SK-N-SH treated with all-trans-retinoic acid at 6 μM for 48 hours (cell line): ENCODE measurements around the gene SLC25A30.

ENCODE experiments used
- ATAC-seq: fragments of 200-7000 bp; cut with Tn5 transposase; 3 replicates; pipeline ENCODE4 v1.9.1; 2020; ENCODE audit warnings: mild to moderate bottlenecking, moderate library complexity
- BACH2 ChIP-seq: fragments of 250-450 bp; sonication (Bioruptor Pico); IDR thresholded peaks from 2 replicates; pipeline ENCODE4 v1.9.0; 2021; ENCODE audit warnings: mild to moderate bottlenecking, borderline replicate concordance
- CSDC2 ChIP-seq: fragments of 250-450 bp; sonication (Bioruptor Pico); IDR thresholded peaks from 2 replicates; pipeline ENCODE4 v1.5.0; 2020; ENCODE audit warnings: mild to moderate bottlenecking, moderate library complexity
- ESRRG ChIP-seq: fragments of 250-450 bp; sonication (Bioruptor Pico); IDR thresholded peaks from 2 replicates; pipeline ENCODE4 v1.6.1; 2021; ENCODE audit warnings: mild to moderate bottlenecking
- GLIS3 ChIP-seq: fragments of 250-450 bp; sonication (Bioruptor Pico); IDR thresholded peaks from 2 replicates; pipeline ENCODE4 v1.5.0; 2020; ENCODE audit warnings: mild to moderate bottlenecking, moderate library complexity
- ISL1 ChIP-seq: fragments of 250-450 bp; sonication (Bioruptor Pico); IDR thresholded peaks from 2 replicates; pipeline ENCODE4 v2.1.2; 2022; ENCODE audit warnings: mild to moderate bottlenecking, moderate library complexity
- OSR1 ChIP-seq: fragments of 250-450 bp; sonication (Bioruptor Pico); IDR thresholded peaks from 2 replicates; pipeline ENCODE4 v1.8.0; 2022; ENCODE audit warnings: moderate library complexity, mild to moderate bottlenecking, inconsistent platforms
- PATZ1 ChIP-seq: fragments of 250-450 bp; sonication (Bioruptor Pico); IDR thresholded peaks from 2 replicates; pipeline ENCODE4 v1.8.0; 2020; ENCODE audit warnings: mild to moderate bottlenecking, moderate library complexity, borderline replicate concordance
- POU6F1 ChIP-seq: fragments of 250-450 bp; sonication (Bioruptor Pico); IDR thresholded peaks from 2 replicates; pipeline ENCODE4 v1.8.0; 2021; ENCODE audit warnings: low read depth, mild to moderate bottlenecking, moderate library complexity, borderline replicate concordance
- PPARA ChIP-seq: fragments of 250-450 bp; sonication (Bioruptor Pico); IDR thresholded peaks from 2 replicates; pipeline ENCODE4 v1.5.0; 2020; ENCODE audit warnings: mild to moderate bottlenecking, borderline replicate concordance
- RARB ChIP-seq: fragments of 250-450 bp; sonication (Bioruptor Pico); IDR thresholded peaks from 2 replicates; pipeline ENCODE4 v1.8.0; 2021; ENCODE audit warnings: mild to moderate bottlenecking, moderate library complexity
- TCF4 ChIP-seq: fragments of 250-450 bp; sonication (Bioruptor Pico); IDR thresholded peaks from 2 replicates; pipeline ENCODE4 v1.8.0; 2021; ENCODE audit warnings: mild to moderate bottlenecking, moderate library complexity, borderline replicate concordance
- TOX ChIP-seq: fragments of 250-450 bp; sonication (Bioruptor Pico); IDR thresholded peaks from 2 replicates; pipeline ENCODE4 v1.8.0; 2021; ENCODE audit warnings: mild to moderate bottlenecking, moderate library complexity, borderline replicate concordance
- ZC3H10 ChIP-seq: fragments of 250-450 bp; sonication (Bioruptor Pico); IDR thresholded peaks from 2 replicates; pipeline ENCODE4 v1.5.1; 2021; ENCODE audit warnings: mild to moderate bottlenecking, moderate library complexity
- ZFP3 ChIP-seq: fragments of 250-450 bp; sonication (Bioruptor Pico); IDR thresholded peaks from 2 replicates; pipeline ENCODE4 v1.5.0; 2020; ENCODE audit warnings: mild to moderate bottlenecking, moderate library complexity
- ZFP30 ChIP-seq: fragments of 450-650 bp; formaldehyde crosslinking; IDR thresholded peaks from 2 replicates; pipeline ENCODE4 v1.5.0; 2022; ENCODE audit warnings: mild to moderate bottlenecking, moderate library complexity
- ZNF565 ChIP-seq: fragments of 450-650 bp; formaldehyde crosslinking; conservative IDR thresholded peaks from 2 replicates; pipeline ENCODE4 v1.5.0; 2020; ENCODE audit warnings: low read depth, mild to moderate bottlenecking, moderate library complexity
- ZNF70 ChIP-seq: fragments of 450-650 bp; formaldehyde crosslinking; IDR thresholded peaks from 2 replicates; pipeline ENCODE4 v1.5.0; 2020; ENCODE audit warnings: mild to moderate bottlenecking, moderate library complexity
- TF ChIP-seq, protein P1 (sequence below): fragments of 250-450 bp; sonication (Bioruptor Pico); IDR thresholded peaks from 2 replicates; pipeline ENCODE4 v1.5.1; 2020; ENCODE audit warnings: low read depth, mild to moderate bottlenecking, moderate library complexity
- TF ChIP-seq, protein P2 (sequence below): fragments of 250-450 bp; sonication (Bioruptor Pico); IDR thresholded peaks from 2 replicates; pipeline ENCODE4 v1.5.0; 2020; ENCODE audit warnings: mild to moderate bottlenecking, moderate library complexity

The SLC25A30 gene

GRCh38 chr13:45411221-45411620 lies 7.0 kb downstream of the SLC25A30 start:
- ATAC-seq: no peak
- no peak for TF ChIP-seq ZNF565 (CRISPR knock-in tag)
- no peak for TF ChIP-seq TOX (CRISPR knock-in tag)
- no peak for TF ChIP-seq ISL1 (CRISPR knock-in tag)
- TF ChIP-seq RARB (CRISPR knock-in tag): no peak
- no peak for TF ChIP-seq PPARA (CRISPR knock-in tag)
- TF ChIP-seq, protein P1, sequence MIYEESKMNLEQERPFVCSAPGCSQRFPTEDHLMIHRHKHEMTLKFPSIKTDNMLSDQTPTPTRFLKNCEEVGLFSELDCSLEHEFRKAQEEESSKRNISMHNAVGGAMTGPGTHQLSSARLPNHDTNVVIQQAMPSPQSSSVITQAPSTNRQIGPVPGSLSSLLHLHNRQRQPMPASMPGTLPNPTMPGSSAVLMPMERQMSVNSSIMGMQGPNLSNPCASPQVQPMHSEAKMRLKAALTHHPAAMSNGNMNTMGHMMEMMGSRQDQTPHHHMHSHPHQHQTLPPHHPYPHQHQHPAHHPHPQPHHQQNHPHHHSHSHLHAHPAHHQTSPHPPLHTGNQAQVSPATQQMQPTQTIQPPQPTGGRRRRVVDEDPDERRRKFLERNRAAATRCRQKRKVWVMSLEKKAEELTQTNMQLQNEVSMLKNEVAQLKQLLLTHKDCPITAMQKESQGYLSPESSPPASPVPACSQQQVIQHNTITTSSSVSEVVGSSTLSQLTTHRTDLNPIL (CRISPR knock-in tag): no peak
- TF ChIP-seq OSR1 (CRISPR knock-in tag): no peak
- no peak for TF ChIP-seq GLIS3 (CRISPR knock-in tag)
- TF ChIP-seq PATZ1 (CRISPR knock-in tag): no peak
- no peak for TF ChIP-seq POU6F1
- TF ChIP-seq ESRRG (CRISPR knock-in tag): no peak

DNA sequence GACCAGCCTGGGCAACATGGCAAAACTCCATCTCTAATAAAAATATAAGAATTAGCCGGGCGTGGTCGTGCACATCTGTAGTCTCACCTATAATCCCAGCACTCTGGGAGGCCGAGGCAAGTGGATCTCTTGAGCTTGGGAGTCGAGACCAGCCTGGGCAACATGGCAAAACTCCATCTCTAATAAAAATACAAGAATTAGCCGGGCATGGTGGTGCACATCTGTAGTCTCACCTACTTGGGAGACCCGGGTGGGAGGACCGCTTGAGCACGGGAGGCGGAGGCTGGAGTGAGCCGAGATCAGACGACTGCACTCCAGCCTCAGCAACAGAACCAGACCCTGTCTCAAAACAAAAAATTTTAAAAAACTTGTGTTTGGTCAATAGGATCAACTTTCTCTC lies 7.7 kb downstream of the SLC25A30 start:
- TF ChIP-seq, protein P2, sequence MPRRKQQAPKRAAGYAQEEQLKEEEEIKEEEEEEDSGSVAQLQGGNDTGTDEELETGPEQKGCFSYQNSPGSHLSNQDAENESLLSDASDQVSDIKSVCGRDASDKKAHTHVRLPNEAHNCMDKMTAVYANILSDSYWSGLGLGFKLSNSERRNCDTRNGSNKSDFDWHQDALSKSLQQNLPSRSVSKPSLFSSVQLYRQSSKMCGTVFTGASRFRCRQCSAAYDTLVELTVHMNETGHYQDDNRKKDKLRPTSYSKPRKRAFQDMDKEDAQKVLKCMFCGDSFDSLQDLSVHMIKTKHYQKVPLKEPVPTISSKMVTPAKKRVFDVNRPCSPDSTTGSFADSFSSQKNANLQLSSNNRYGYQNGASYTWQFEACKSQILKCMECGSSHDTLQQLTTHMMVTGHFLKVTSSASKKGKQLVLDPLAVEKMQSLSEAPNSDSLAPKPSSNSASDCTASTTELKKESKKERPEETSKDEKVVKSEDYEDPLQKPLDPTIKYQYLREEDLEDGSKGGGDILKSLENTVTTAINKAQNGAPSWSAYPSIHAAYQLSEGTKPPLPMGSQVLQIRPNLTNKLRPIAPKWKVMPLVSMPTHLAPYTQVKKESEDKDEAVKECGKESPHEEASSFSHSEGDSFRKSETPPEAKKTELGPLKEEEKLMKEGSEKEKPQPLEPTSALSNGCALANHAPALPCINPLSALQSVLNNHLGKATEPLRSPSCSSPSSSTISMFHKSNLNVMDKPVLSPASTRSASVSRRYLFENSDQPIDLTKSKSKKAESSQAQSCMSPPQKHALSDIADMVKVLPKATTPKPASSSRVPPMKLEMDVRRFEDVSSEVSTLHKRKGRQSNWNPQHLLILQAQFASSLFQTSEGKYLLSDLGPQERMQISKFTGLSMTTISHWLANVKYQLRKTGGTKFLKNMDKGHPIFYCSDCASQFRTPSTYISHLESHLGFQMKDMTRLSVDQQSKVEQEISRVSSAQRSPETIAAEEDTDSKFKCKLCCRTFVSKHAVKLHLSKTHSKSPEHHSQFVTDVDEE (CRISPR knock-in tag): no peak
- TF ChIP-seq POU6F1: no peak
- no peak for TF ChIP-seq ZFP30 (CRISPR knock-in tag)
- TF ChIP-seq ZC3H10 (CRISPR knock-in tag): no peak
- no peak for TF ChIP-seq RARB (CRISPR knock-in tag)
- no peak for ATAC-seq

DNA sequence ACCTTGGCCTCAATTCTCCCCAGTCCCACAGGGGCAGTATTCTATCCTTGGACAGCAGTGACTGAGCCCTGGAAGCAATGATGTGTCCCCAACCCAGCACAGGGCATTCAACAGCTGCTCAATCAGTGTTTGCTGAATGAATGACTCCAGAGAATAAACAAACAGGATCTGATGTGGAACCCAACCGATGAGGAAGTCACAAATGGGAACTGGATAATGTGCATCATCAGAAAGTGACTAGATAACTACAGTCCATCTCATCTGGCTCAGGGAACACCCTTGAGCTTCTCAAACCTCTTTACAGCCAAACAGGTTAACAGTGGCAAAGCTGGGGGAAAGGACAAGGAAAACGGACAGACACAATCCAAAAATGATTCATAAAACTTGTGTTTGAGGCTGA lies 8.2 kb downstream of the SLC25A30 start:
- ATAC-seq: no peak
- TF ChIP-seq ISL1 (CRISPR knock-in tag) (no peak), ZNF565 (CRISPR knock-in tag) (no peak), PPARA (CRISPR knock-in tag) (no peak), TOX (CRISPR knock-in tag) (no peak), CSDC2 (no peak), ZFP3 (CRISPR knock-in tag) (no peak), ZNF70 (CRISPR knock-in tag) (no peak), BACH2 (CRISPR knock-in tag) (no peak), RARB (CRISPR knock-in tag) (no peak), ESRRG (CRISPR knock-in tag) (no peak), PATZ1 (CRISPR knock-in tag) (no peak), ZFP30 (CRISPR knock-in tag) (no peak), ZC3H10 (CRISPR knock-in tag) (no peak), TCF4 (CRISPR knock-in tag) (no peak)
- TF ChIP-seq, protein P1 (CRISPR knock-in tag): no peak
